ENCODE results near the gene HMOX1. TPM values are rescaled to one million over a fixed set of nuclear protein-coding genes. Genes with fewer than 3 reads are reported as not detected.
"Not testable (repeated sequence)": the region's sequence is repeated elsewhere in the genome, so short reads cannot be mapped to it uniquely, and the experiment has no call there.

HMOX1 gene
- total RNA-seq, 1 experiment from 2014 or later = 22.6 TPM

- peak; percentile 32 for DNase-seq (ENCODE audit: low read depth)
Observed at GRCh38 chr22:35349704-35350538, 31.0 kb upstream of the HMOX1 start.

DNA sequence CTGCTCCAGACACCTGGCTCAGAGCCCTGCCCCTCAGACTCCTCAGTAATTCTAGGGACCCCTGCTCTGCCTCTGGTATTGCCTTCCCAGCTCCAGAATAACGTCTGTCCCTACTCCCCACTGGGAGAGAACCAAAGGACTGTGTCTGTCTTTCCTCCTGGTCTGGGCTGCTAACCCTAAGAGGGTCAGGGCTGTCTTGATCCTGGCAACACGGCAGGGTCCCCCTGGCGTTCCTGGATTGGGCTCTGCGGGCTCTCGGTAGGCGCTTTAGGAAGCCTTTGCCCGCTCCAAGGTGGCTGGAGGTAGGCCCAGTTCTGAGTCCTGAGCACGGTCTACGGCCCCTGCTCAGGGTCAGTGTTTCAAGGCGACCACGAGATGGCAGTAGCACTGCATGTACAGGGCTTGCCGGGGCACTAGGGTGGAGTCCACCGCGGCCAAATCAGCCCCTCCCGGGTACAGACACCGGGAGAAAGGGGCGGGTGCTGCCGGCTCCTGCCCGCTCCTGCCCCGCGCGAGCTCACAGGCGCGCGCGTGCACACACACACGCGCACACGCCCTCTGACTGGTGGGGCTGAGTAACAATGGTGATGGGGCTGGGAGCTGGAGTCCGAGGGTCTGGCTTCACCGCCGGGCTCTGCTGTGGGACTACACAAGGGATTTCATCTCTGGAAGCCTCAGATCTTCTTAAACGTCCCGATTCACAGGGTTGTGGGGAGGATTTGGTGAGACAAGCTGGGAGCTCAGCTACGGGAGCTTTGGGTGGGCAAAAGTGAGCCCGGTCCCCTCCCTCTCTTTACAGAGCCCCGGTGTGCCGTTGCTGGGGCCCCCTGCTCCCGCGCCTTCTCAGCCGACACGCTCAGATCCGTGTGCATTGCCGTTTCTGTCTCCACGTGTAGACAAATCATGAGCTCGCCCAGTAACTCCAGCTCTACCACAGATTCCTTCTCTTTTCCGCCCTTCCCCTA, 30.1 kb upstream of the HMOX1 start:
- peak; percentile 88 for DNase-seq (ENCODE audit: low read depth)

- DNase-seq (ENCODE audit: low read depth) = no peak
Observed at GRCh38 chr22:35352214-35353111, 28.4 kb upstream of the HMOX1 start.

DNA sequence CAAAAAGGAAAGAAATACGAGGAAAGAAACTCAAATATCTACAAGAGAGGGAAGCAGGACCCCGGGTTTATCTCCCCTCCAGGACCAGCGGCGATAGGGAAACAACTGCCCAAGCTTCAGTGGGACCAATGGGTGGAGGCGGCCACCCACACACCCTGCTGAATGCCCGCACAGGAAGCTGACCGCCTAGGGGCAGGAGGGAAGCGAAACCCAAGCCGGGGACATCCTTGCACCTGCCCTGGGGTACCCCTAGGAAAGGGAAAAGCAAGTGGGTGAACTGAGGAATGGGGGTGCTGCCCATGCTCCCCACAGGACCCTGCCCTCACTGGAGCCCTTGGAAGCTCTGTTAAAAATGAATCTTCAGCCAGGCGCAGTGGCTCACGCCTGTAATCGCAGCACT, 27.6 kb upstream of the HMOX1 start:
- DNase-seq (ENCODE audit: low read depth) = no peak

DNA sequence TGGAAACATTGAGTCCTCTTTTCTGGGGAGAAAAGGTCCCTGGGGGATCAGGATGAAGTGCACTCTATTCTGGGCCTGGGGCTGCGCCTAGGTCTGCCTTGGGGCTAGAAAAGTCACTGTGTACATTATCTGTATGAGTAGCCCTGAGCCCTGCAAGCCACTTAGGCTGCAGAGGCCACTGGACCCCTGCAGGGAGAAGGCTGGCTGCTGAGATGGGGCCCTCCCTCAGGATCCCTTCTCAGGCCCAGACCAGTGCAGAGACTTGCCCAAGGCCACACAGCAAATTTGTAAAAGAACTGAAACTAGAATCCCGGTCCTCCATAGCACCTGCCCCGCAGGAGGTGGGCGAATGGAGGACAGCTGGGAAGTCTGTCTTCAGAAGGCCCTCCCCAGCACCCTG, 26.8 kb upstream of the HMOX1 start:
- DNase-seq (ENCODE audit: low read depth) = no peak

DNA sequence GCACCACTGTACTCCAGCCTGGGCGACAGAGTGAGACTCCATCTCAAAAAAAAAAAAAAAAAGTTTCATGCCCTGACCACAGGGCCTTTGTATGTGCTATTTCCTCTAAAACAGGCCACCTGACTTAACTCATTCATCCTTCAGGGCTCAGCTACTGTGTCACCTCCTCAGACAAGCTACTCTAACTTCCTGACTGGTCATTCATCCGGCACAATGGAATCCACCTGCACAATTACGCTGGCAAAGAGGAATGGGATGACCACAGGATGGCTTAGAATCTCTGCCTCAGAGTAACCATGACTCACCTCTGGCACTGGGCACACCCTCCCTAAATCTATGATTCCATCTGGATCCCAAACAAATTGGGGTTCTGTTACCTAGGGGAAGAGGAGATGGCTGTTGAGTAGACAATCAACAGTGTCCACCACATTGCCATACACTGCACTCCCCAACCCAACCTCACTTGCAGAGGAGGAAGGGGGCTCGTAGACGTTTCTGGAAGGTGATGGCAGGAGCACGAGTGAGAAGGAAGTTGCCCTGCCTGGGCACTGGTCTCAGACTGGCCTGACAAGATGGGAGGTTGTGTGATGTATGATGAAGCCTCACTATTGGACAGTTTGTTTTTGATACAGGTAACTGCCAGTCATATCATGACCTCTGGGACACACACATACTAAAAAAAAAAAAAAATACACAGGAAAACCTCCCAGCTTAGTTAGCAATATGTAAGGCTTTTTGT, 22.8 kb upstream of the HMOX1 start:
- peak; percentile 87 for DNase-seq (ENCODE audit: low read depth)

DNA sequence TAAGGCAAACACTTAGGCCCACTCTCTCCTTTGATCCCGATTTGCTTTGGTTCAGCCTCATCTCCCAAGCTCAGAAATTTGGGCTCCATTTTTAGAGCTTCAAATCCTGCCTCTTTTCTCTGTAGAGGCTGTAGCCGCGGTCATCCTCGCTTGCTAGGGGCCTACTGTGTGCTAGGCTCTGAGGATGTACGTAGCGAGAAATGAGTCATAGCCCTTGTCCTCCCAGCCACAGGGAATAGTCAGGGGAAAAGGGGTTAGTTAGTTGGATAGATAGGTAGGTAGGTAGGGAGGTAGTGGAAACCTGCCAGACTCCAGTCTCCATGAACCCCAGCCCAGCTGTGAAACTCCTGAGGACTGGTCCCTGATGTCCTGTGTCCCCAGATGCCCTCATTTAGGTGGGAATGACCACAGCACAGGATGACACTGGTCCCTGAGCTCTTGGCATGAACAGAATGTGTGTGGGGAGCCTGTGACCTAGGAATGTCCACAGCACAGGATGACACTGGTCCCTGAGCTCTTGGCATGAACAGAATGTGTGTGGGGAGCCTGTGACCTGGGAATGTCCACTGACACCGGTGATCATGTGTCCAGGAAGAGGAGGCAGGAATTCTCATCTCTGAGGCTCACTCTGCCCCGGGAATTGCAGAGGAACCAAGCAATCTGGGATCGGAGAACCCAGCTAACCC, 21.4 kb upstream of the HMOX1 start:
- no peak for DNase-seq (ENCODE audit: low read depth)

DNA sequence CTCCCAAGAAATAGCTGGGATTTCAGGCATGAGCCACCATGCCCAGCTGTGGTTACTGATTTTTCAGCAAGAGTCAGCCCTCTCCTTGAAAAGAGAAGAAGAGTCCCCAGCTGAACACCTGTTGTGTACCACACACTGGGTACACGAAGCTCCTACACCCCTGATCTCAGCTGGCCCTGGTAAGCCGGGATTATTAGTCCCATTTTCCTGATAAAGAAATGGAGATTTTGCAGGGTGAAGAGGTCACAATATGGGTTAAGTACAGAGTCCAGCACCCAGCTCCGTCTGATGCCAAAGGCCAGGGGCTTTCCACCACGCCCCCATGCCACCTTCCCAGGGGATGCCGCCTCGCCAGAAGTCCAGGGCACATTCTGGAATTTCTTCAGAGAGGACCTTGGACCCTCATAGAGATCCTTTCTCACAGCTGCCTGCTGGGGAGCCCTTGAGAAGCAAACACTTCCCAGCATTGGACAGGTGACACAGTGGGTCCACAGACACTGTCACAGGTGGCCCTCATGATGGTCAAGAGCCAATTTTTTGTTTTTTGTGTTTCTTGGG, 19.8 kb upstream of the HMOX1 start:
- no peak for DNase-seq (ENCODE audit: low read depth)

- no peak for DNase-seq (ENCODE audit: low read depth)
Observed at GRCh38 chr22:35363566-35364086, 17.3 kb upstream of the HMOX1 start.

DNA sequence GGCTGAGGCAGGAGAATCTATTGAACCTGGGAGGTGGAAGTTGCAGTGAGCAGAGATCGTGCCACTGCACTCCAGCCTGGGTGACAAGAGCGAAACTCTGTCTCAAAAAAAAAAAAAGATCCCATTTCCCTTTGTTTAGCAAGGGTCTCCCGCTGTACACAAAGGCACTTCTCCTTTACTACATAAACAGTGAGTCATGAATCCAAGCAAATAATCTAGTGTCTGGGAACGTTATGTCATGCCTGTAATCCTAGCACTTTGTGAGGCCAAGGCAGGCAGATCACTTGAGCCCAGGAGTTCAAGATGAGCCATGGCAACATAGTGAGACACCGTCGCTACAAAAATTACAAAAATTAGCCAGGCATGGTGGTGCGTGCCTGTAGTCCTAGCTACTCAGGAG, 16.7 kb upstream of the HMOX1 start:
- not testable (repeated sequence) for DNase-seq (ENCODE audit: low read depth)

GRCh38 chr22:35367331-35367886, 13.5 kb upstream of the HMOX1 start:
- DNase-seq (ENCODE audit: low read depth) = no peak

GRCh38 chr22:35368386-35368785, 12.5 kb upstream of the HMOX1 start:
- no peak for DNase-seq (ENCODE audit: low read depth)

GRCh38 chr22:35369996-35370395, 10.9 kb upstream of the HMOX1 start:
- no peak for DNase-seq (ENCODE audit: low read depth)

DNA sequence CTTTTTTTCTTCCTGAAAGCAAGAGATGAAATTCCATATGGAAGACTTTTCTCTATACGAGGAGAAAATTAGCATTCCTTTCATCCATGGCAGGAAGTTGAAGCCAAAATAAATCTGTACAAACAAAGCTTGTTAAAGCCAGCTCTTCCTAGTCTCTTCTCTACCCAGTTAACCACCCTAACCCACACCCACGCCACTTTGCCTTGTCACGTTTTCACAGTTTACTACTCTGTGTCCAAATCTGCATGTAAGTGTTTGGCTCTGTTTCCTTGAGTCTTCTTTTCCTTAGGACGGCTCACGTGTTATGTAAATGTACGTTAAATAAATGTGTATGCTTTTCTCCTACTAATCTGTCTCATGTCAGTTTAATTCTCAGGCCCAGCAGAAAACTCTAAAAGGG, 7.1 kb upstream of the HMOX1 start:
- DNase-seq (ENCODE audit: low read depth) = no peak

DNA sequence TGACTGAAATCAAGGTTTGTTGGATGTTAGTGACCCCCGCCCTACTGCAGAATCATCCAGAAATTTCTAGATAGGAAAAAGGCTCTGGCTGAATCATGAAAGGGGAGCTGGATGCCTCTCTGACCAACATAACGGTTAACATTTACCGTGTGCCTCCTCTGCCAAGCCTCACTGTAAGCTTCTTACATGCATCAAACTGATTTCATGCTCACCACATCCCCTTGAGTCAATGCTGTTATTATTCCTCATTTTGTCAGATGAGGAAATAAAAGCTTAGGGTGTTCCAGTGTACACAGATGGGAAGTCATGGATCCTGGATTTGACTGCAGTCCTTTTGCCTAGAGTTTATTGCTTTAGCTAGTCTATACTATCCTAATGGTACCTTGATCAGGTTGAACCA, 5.9 kb upstream of the HMOX1 start:
- peak; percentile 68 for DNase-seq (ENCODE audit: low read depth)

DNA sequence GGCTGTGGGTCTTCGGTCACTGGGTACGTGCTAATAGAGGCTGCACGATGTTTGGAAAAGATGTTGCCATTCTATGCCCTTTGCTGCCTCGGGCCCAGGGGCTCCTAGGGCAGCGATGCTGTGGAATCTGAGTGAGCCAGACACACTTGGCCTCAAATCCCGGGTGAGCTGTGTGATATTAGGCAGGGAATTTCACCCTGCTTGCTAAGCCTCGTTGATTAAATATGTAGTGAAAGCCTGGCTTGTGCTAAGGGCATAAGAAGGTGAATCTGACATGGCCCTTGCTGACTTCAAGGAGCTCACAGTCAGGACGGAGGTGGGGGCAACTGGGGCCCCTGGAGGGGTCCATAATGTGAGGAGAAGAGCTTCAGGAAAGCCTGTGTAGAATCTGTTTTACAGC, 5.4 kb upstream of the HMOX1 start:
- no peak for DNase-seq (ENCODE audit: low read depth)

GRCh38 chr22:35376728-35377472, 4.0 kb upstream of the HMOX1 start:
- peak; percentile 96 for DNase-seq (ENCODE audit: low read depth)

DNA sequence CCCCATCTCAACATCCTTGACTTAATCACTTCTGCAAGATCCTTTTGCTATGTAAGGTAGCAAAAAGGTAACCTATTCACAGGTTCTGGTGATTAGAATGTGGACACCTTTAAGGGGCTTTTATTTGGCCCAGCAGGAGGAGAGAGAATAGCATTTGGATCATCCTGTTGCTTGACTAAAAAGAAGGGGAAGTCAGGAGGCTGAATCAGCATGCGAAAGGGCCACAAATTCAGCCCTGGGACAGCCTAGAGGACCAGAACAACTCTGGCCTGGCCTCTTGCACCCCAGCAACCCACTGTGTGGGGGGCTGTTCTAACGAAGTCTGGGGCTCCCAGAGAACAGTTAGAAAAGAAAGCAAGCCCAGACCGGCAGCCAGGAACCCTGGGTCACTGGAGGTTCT, 3.2 kb upstream of the HMOX1 start:
- no peak for DNase-seq (ENCODE audit: low read depth)

GRCh38 chr22:35378621-35379020, 2.3 kb upstream of the HMOX1 start:
- DNase-seq (ENCODE audit: low read depth) = no peak

Measured in RPMI7951 (cell line).